ENCODE data around the gene EXOG. TPM values are rescaled to one million over a fixed set of nuclear protein-coding genes. Genes with fewer than 3 reads are reported as not detected.

The EXOG gene
- total RNA-seq, 1 experiment from 2014 or later = 16.2 TPM

DNA sequence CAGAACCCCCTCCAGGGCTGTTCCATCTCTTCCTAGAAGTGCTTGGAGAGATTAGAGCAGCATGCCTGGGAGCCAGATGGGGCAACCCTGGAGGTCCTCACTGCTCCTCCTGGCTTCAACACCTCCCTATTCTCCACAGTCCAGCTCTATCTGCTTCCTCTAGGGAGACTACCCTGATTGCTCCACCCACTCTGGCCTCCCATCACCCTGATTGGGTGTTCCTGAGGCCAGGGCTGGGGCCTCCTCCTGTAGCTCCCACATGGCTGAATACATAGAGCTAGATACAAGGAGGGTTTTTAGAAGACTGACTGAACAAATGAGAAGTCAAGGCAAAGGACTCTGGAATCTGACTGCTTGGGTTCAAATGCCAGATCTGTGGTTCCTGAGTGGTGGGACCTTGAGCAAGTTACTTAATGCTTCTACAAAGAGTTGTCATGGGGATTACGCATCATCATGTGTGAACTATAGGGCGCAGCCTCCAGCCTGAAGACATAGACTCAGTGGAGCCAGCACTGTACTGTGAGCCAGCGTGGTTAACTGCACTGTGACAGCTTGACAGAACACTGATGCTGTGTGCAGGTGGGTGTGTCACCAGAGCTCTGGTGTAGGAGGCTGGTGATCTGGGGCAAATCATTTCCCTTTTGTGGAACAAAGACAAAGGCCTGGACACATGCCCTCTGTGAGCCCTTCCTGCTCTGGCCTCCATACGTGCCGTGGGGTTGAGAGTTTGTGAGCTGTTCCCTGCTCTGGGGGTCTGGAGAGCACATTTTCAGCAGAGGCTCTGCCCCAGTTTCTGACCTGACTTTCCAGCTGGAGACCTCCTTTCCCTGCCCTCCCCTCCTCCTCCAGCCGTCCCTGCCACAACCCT lies 78.5 kb downstream of the EXOG start:
- CTCF ChIA-PET = no interaction called here
- TF ChIP-seq, protein P1, sequence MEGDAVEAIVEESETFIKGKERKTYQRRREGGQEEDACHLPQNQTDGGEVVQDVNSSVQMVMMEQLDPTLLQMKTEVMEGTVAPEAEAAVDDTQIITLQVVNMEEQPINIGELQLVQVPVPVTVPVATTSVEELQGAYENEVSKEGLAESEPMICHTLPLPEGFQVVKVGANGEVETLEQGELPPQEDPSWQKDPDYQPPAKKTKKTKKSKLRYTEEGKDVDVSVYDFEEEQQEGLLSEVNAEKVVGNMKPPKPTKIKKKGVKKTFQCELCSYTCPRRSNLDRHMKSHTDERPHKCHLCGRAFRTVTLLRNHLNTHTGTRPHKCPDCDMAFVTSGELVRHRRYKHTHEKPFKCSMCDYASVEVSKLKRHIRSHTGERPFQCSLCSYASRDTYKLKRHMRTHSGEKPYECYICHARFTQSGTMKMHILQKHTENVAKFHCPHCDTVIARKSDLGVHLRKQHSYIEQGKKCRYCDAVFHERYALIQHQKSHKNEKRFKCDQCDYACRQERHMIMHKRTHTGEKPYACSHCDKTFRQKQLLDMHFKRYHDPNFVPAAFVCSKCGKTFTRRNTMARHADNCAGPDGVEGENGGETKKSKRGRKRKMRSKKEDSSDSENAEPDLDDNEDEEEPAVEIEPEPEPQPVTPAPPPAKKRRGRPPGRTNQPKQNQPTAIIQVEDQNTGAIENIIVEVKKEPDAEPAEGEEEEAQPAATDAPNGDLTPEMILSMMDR (IDR thresholded peaks at IDR 0.05; ENCODE audit: insufficient read depth in 1 of 2, low read depth in 1 of 2, low read length in 1 of 2, severe bottlenecking in 1 of 2, unreplicated experiment in 1 of 2) = no peak
- Mint-ChIP-seq H3K9me3 (ENCODE audit: unreplicated experiment) (no peaks in the 10 kb centered on the region), H3K36me3 (ENCODE audit: insufficient read depth, unreplicated experiment) (no peaks in the 10 kb centered on the region), H3K4me1 (ENCODE audit: low read depth, unreplicated experiment) (no peaks in the 10 kb centered on the region), H3K27ac (ENCODE audit: unreplicated experiment) (no peak overlapping the region), H3K27me3 (ENCODE audit: insufficient read depth, unreplicated experiment) (peaks cover 2% of the 10 kb centered on the region), H3K4me3 (ENCODE audit: unreplicated experiment) (no peak overlapping the region)
- Histone ChIP-seq H3K9me3 (no peaks in the 10 kb centered on the region), H3K4me1 (no peaks in the 10 kb centered on the region), H3K27me3 (replicated peaks; ENCODE audit: control insufficient read depth, insufficient read depth, low read length) (peaks cover 1% of the 10 kb centered on the region; the same call in 1 of the 2 replicates), H3K4me3 (ENCODE audit: low read depth, low read length) (no peak overlapping the region), H3K36me3 (ENCODE audit: control insufficient read depth, insufficient read depth, low read length) (no peaks in the 10 kb centered on the region)
- DNase-seq = no peak
- intact Hi-C loops (cut with micrococcal nuclease; ENCODE audit: unreplicated experiment) = no loop called here
- BruUV-seq (replicated peaks) = no TSS peak
- POLR2A ChIA-PET = no interaction called here

DNA sequence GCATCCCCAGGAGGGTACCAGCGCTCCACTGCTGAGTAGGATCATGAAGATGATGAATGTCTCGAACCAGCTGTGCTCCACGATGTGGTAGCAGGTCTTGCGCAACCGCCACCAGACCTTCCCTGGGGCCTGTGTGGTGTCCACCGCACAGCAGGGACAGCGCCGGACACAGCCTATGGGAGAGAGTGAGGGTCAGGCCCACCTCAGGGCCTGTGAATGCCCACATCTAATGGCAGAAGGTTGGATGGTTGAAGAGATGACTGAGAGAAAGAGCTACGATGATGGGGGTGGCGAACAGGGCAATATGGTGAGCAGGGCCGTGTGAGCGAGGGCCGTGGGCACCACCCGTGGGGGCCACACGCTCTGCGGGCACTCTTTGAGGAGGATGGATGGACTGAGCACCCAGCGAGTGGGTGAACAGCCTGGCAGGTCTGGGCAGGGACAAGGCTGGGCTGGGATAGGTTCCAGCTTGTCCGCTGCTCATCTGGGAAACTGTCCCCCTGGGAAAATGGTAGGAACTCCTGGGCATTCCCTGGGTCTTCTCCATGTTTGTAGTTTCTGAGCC lies 79.2 kb downstream of the EXOG start:
- POLR2A ChIA-PET = no interaction called here
- peaks cover 2% of the 10 kb centered on the region for H3K27me3 Mint-ChIP-seq (ENCODE audit: insufficient read depth, unreplicated experiment)
- H3K4me1 Mint-ChIP-seq (ENCODE audit: low read depth, unreplicated experiment) = no peaks in the 10 kb centered on the region
- H3K4me3 ChIP-seq (ENCODE audit: low read depth, low read length) = no peak overlapping the region
- DNase-seq = no peak
- intact Hi-C loops (cut with micrococcal nuclease; ENCODE audit: unreplicated experiment) = no loop called here
- no peaks in the 10 kb centered on the region for H3K9me3 ChIP-seq
- BruUV-seq (replicated peaks) = no TSS peak
- CTCF ChIA-PET = interaction anchor here (0.6 kb wide), 1 partner anchor 86 kb away, joined by 3 read pairs; no protein-coding TSS in a partner anchor
- peaks cover 1% of the 10 kb centered on the region; the same call in 1 of the 2 replicates for H3K27me3 ChIP-seq (replicated peaks; ENCODE audit: control insufficient read depth, insufficient read depth, low read length)
- H3K4me3 Mint-ChIP-seq (ENCODE audit: unreplicated experiment) = no peak overlapping the region
- TF ChIP-seq, protein P1 (IDR thresholded peaks at IDR 0.05; ENCODE audit: insufficient read depth in 1 of 2, low read depth in 1 of 2, low read length in 1 of 2, severe bottlenecking in 1 of 2, unreplicated experiment in 1 of 2) = no peak
- no peaks in the 10 kb centered on the region for H3K4me1 ChIP-seq
- no peaks in the 10 kb centered on the region for H3K9me3 Mint-ChIP-seq (ENCODE audit: unreplicated experiment)
- H3K27ac Mint-ChIP-seq (ENCODE audit: unreplicated experiment) = no peak overlapping the region
- no peaks in the 10 kb centered on the region for H3K36me3 Mint-ChIP-seq (ENCODE audit: insufficient read depth, unreplicated experiment)
- no peaks in the 10 kb centered on the region for H3K36me3 ChIP-seq (ENCODE audit: control insufficient read depth, insufficient read depth, low read length)

Other genes with a start within 250 kb of the EXOG start
- 0.36 and 0.63 TPM in 2 replicates for gene SLC22A13, start 230.5 kb upstream of the EXOG start, total RNA-seq (2022)
- 0.14 and 0.23 TPM in 2 replicates for gene SLC22A14, start 214.0 kb upstream of the EXOG start, total RNA-seq (2022)
- gene XYLB, start 149.6 kb upstream of the EXOG start, total RNA-seq (2022) = 18.2 and 20.1 TPM in 2 replicates
- 20.8 and 21.4 TPM in 2 replicates for gene ACVR2B, start 42.5 kb upstream of the EXOG start, total RNA-seq (2022)
- gene SCN5A, start 153.3 kb downstream of the EXOG start, total RNA-seq (2022) = 0.16 and 0.30 TPM in 2 replicates